ENCODE data around the gene PRICKLE2. TPM values are rescaled to one million over a fixed set of nuclear protein-coding genes. Genes with fewer than 3 reads are reported as not detected.

Gene PRICKLE2
- total RNA-seq, 6 experiments from 2014 or later: 2.4 to 4.4 (median 3.3) TPM

DNA sequence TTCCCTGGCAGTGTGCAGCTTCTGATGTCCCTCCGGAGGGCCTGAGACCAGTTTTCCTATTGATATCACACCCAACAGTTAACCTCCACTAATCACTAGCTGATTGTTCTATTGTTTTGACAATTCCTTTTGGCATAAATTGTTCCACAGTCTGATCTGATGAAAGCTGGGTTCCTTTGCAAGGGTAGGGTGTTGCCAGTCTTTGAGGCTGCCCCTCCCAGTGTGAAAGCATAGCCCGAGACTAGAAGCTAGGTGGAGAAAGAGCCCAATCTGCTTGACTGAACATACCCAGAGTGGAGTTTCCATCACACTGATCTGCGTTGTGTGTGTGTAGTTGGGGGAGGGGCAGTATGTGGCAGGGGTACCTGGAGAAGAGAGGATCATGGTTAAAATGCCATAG, 10.3 kb upstream of the PRICKLE2 start:
- DNase-seq (no peak), ATAC-seq (no peak)
- intact Hi-C loops (cut with DNase I): no loop called here
- Histone ChIP-seq H3K27ac (no peak overlapping the region), H3K36me3 (no peaks in the 10 kb centered on the region), H3K9me3 (no peaks in the 10 kb centered on the region), H3K27me3 (no peaks in the 10 kb centered on the region), H3K4me1 (no peaks in the 10 kb centered on the region), H3K4me3 (no peak overlapping the region)
- TF ChIP-seq, protein P1, sequence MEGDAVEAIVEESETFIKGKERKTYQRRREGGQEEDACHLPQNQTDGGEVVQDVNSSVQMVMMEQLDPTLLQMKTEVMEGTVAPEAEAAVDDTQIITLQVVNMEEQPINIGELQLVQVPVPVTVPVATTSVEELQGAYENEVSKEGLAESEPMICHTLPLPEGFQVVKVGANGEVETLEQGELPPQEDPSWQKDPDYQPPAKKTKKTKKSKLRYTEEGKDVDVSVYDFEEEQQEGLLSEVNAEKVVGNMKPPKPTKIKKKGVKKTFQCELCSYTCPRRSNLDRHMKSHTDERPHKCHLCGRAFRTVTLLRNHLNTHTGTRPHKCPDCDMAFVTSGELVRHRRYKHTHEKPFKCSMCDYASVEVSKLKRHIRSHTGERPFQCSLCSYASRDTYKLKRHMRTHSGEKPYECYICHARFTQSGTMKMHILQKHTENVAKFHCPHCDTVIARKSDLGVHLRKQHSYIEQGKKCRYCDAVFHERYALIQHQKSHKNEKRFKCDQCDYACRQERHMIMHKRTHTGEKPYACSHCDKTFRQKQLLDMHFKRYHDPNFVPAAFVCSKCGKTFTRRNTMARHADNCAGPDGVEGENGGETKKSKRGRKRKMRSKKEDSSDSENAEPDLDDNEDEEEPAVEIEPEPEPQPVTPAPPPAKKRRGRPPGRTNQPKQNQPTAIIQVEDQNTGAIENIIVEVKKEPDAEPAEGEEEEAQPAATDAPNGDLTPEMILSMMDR (IDR thresholded peaks at IDR 0.05): no peak
- no peak for TF ChIP-seq POLR2A (IDR thresholded peaks at IDR 0.05)
- WGBS (ENCODE audit: insufficient coverage, low coverage, low lambda C conversion rate, missing lambda C conversion rate): 56% methylated on average over 2 of the region's 3 CpGs

DNA sequence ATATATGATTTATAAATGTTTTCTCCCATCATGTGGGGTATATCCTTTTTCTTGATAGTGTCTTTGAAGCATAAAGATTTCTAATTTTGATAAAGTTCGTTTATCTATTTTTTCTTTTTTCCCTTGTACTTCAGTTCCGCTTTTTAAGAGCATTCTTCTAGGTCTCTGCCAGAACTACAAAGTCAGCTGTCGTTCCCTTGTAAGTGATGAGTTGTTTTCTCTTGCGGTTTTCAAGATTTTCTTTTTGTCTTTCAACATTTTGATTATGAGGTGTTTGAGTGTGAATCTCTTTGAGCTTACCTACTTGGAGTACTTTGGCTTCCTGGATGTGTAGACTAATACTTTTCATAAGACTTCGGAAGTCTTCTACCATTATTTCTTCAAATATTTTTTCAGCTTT, 9.3 kb upstream of the PRICKLE2 start:
- Histone ChIP-seq H3K36me3 (no peaks in the 10 kb centered on the region), H3K9me3 (no peaks in the 10 kb centered on the region), H3K27ac (no peak overlapping the region), H3K27me3 (no peaks in the 10 kb centered on the region), H3K4me3 (no peak overlapping the region), H3K4me1 (no peaks in the 10 kb centered on the region)
- intact Hi-C loops (cut with DNase I): no loop called here
- WGBS (ENCODE audit: insufficient coverage, low coverage, low lambda C conversion rate, missing lambda C conversion rate): 79% methylated on average over 5 of the region's 5 CpGs
- no peak for DNase-seq
- TF ChIP-seq, protein P1 (IDR thresholded peaks at IDR 0.05): no peak
- TF ChIP-seq POLR2A (IDR thresholded peaks at IDR 0.05): no peak
- no peak for ATAC-seq

DNA sequence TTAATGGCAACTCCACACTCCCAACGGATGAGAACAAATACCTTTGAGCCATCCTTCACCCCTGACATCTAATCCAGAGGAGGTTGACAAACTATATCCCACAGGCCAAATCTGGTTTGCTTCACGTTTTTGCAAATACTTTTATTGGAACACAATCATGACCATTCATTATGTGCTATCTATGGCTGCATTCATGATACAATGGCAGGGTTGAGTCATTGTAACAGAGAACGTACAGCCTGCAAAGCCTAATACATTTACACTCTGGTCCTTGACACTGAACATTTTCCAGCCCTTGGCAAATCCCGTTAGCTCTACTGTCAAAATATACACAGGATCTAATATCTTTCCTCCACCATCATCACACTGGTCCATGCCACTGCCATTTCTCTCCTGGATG, 7.6 kb upstream of the PRICKLE2 start:
- intact Hi-C loops (cut with DNase I): no loop called here
- ATAC-seq: no peak
- no peaks in the 10 kb centered on the region for H3K36me3 ChIP-seq
- WGBS (ENCODE audit: insufficient coverage, low coverage, low lambda C conversion rate, missing lambda C conversion rate): 72% methylated on average over 4 of the region's 4 CpGs
- H3K27me3 ChIP-seq: no peaks in the 10 kb centered on the region
- no peaks in the 10 kb centered on the region for H3K4me1 ChIP-seq
- no peak overlapping the region for H3K27ac ChIP-seq
- TF ChIP-seq POLR2A (IDR thresholded peaks at IDR 0.05): no peak
- TF ChIP-seq, protein P1 (IDR thresholded peaks at IDR 0.05): no peak
- H3K4me3 ChIP-seq: no peak overlapping the region
- DNase-seq: no peak
- H3K9me3 ChIP-seq: no peaks in the 10 kb centered on the region

DNA sequence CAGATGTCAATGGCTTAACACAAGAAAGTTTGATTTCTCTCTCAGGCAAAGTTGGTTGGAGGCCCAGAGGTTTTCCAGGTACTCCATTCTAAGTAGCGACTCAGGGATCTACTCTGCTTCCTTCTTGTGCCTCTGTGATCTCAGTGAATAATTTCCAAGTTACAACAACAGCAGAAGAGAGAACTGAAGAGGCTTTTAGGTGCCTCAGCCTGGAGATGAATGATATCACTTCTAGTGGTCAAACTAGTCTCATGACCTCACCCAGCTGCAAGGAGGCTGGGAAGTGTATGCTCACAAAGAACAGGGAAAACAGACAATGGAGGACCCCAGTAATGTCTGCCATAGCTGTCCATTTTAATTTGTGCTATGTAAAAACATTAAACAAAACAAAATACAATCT, 4.6 kb upstream of the PRICKLE2 start:
- Histone ChIP-seq H3K4me3 (no peak overlapping the region), H3K27me3 (no peaks in the 10 kb centered on the region), H3K27ac (no peak overlapping the region), H3K4me1 (no peaks in the 10 kb centered on the region), H3K36me3 (no peaks in the 10 kb centered on the region), H3K9me3 (no peaks in the 10 kb centered on the region)
- no peak for DNase-seq
- WGBS (ENCODE audit: insufficient coverage, low coverage, low lambda C conversion rate, missing lambda C conversion rate): 88% methylated on average over 1 of the region's 1 CpG
- intact Hi-C loops (cut with DNase I): no loop called here
- no peak for TF ChIP-seq POLR2A (IDR thresholded peaks at IDR 0.05)
- TF ChIP-seq, protein P1 (IDR thresholded peaks at IDR 0.05): no peak
- no peak for ATAC-seq

DNA sequence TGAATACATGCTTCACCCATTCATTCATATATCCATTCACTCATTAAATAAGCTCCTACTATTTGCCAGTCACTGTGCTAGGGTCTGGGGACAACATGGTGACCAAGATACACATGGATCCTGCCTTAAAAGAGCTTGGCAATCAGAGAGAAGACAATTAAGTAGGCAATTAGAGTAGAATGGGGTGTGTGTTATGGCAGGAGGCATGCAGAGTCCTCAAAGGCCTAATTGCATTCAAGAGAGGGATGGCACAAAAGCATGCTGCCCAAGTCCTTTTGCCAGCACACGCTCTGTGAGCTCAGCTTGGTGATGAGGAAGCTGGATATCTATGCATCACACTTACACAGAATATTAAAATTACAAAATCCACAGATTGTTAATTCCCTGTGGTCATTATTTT, 2.8 kb upstream of the PRICKLE2 start:
- no peaks in the 10 kb centered on the region for H3K4me1 ChIP-seq
- no peak for ATAC-seq
- intact Hi-C loops (cut with DNase I): no loop called here
- TF ChIP-seq, protein P1 (IDR thresholded peaks at IDR 0.05): no peak
- no peak for TF ChIP-seq POLR2A (IDR thresholded peaks at IDR 0.05)
- H3K27me3 ChIP-seq: no peaks in the 10 kb centered on the region
- H3K4me3 ChIP-seq: no peak overlapping the region
- H3K27ac ChIP-seq: no peak overlapping the region
- H3K36me3 ChIP-seq: no peaks in the 10 kb centered on the region
- no peaks in the 10 kb centered on the region for H3K9me3 ChIP-seq
- WGBS (ENCODE audit: insufficient coverage, low coverage, low lambda C conversion rate, missing lambda C conversion rate): 100% methylated on average over 1 of the region's 1 CpG
- DNase-seq: no peak

Measured in right lobe of liver (tissue), 6 donors.